Motor neuron (in vitro differentiated cells): ENCODE measurements around the gene DGCR8. TPM values are rescaled to one million over a fixed set of nuclear protein-coding genes. Genes with fewer than 3 reads are reported as not detected.

Experiments
- ATAC-seq, 8 experiments: fragments of 200-7000 bp; cut with Tn5 transposase; replicated peaks in 6 of 8; 2 replicates each; pipeline ENCODE4 v1.8.0; 2021; ENCODE audit warnings: mild to moderate bottlenecking in 8 of 8, moderate library complexity in 8 of 8
- H3K27ac ChIP-seq, 2 donors: fragments of 250-450 bp; sonication (Bioruptor Pico); 2 replicates each; pipeline ENCODE4 v1.9.0; 2021; ENCODE audit warnings: antibody characterized with exemption in 2 of 2, mild to moderate bottlenecking in 2 of 2, moderate library complexity in 1 of 2
- H3K4me1 ChIP-seq, 2 donors: fragments of 250-450 bp; sonication (Bioruptor Pico); replicated peaks in 1 of 2; 2 replicates each; pipeline ENCODE4 v1.6.1; 2021; ENCODE audit warnings: antibody characterized with exemption in 2 of 2, mild to moderate bottlenecking in 2 of 2, moderate library complexity in 1 of 2
- H3K4me3 ChIP-seq, 5 donors: fragments of 250-450 bp; sonication (Bioruptor Pico); 2 replicates each; pipeline ENCODE4 v1.9.0; 2021; ENCODE audit warnings: antibody characterized with exemption in 5 of 5, mild to moderate bottlenecking in 5 of 5, moderate library complexity in 4 of 5
- WGBS, 10 experiments: fragments of 450-650 bp; shearing (Covaris generic); methylation state at CpG; one replicate each; pipeline ENCODE4 v1.0.0; 2022; 5-methylcytosine and 5-hydroxymethylcytosine counted together
- in situ Hi-C, 9 experiments: fragments of 400-800 bp; cut with MboI; loops; one replicate each; pipeline ENCODE4 v1.15.0; 2021; ENCODE audit warnings: low sequenced_read_pairs in 9 of 9, low pct_unique_long_range_greater_than_20kb in 2 of 9; ENCODE audit not compliant: unreplicated experiment in 9 of 9
- total RNA-seq, 8 experiments: library from RNA; unstranded; fragments of 300-600 nt; gene quantifications; 2 replicates each; pipeline versions ENCODE4 v1.2.3 to v1.2.4, GENCODE V29; 2022

DGCR8 gene
- total RNA-seq: 10 to 100 TPM; 10.9 to 51.6 (median 20.2) TPM

DNA sequence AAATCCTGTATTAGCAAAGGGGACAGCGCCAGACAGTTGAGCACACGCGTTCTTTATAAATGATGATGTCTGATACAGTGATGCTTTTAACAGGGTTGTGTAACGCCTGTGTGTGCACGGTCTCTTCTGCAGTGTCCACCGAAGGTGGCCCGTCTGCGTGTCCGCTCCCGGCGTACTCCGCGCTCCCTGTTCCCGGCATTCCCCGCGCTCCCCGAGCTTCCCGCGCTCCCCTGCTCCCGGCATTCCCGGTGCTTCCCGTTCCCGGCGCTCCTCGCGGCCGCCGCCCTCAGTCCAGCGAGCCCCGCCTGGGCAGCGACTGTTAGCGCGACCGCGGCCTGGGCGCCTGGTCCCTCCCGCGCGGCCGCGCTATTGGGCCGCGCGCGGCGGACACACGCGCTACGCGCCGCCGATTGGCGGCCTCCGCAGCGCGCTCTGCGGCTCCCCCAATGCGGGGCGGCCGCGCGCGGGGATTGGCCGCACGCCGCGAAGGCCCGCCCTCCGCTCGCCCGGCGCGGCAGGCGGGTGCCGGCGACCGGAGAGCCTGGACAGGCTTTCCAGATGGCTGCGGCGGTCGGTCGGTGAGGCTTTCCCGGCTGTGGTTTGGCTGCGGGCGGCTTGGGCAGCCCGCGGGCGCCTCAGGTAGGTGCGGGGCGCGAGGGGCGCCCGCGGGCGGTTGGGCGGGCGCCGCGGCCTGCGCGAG is at the start of gene DGCR8:
TSS of gene DGCR8 (plus strand) at position 497 of the 700 bp plus-strand sequence. CDS start 5,723 bp downstream, outside the sequence.
- ATAC-seq: peak; percentile 80 to 95 (median 89)
- Histone ChIP-seq H3K4me1 (peaks cover 40 to 43% of the 10 kb centered on the region in 2 donors), H3K4me3 (peak within 1 kb of the TSS; percentile 83 to 95 (median 92)), H3K27ac (peak within 1 kb of the TSS; percentile 98)
- in situ Hi-C loops: no loop called here
- 0 to 7% (median 0%) methylated on average over 3 to 8 of the region's 100 CpGs; no CpG with 5 or more reads in 7 of the 10 experiments for WGBS, 10 experiments

- 60 to 100% (median 92%) methylated on average over 1 to 3 of the region's 16 CpGs; no CpG with 5 or more reads in 5 of the 10 experiments for WGBS, 10 experiments
- H3K4me1 ChIP-seq: no peaks in the 10 kb centered on the region
- ATAC-seq: no peak
Observed at GRCh38 chr22:20031732-20032406, 48.2 kb upstream of the DGCR8 start.

GRCh38 chr22:20032407-20032991 is 47.5 kb upstream of the DGCR8 start:
- no peak for ATAC-seq
- Histone ChIP-seq H3K4me1 (no peaks in the 10 kb centered on the region), H3K27ac (no peak overlapping the region), H3K4me3 (no peak overlapping the region)
- 90 to 100% (median 100%) methylated on average over 1 to 4 of the region's 7 CpGs; no CpG with 5 or more reads in 7 of the 10 experiments for whole genome bisulfite sequencing, 10 experiments
- in situ Hi-C loops: loop anchor here in 1 of 9 experiments (25.0 kb wide), 1 partner anchor 105 kb away; the partner anchor contains the start of gene ZDHHC8

More at GRCh38 chr22:20031732-20032406, 48.2 kb upstream of the DGCR8 start:
- in situ Hi-C loops: loop anchor here in 1 of 9 experiments (25.0 kb wide), 1 partner anchor 105 kb away; the partner anchor contains the start of gene ZDHHC8
- no peak overlapping the region for H3K4me3 ChIP-seq
- no peak overlapping the region for H3K27ac ChIP-seq

GRCh38 chr22:20033045-20033706 is 46.9 kb upstream of the DGCR8 start:
- H3K4me1 ChIP-seq: peaks cover 0 to 3% of the 10 kb centered on the region in 2 donors
- no peak overlapping the region for H3K4me3 ChIP-seq
- WGBS, 10 experiments: no CpG with 5 or more reads among the region's 14 CpGs
- H3K27ac ChIP-seq: no peak overlapping the region
- in situ Hi-C loops: loop anchor here in 1 of 9 experiments (25.0 kb wide), 1 partner anchor 104 kb away; the partner anchor contains the start of gene ZDHHC8
- no peak for ATAC-seq

GRCh38 chr22:20034143-20034542 is 45.9 kb upstream of the DGCR8 start:
- no peak overlapping the region for H3K27ac ChIP-seq
- H3K4me3 ChIP-seq: no peak overlapping the region
- in situ Hi-C loops: loop anchor here in 1 of 9 experiments (25.0 kb wide), 1 partner anchor 103 kb away; the partner anchor contains the start of gene ZDHHC8
- ATAC-seq: no peak
- peaks cover 0 to 5% of the 10 kb centered on the region in 2 donors for H3K4me1 ChIP-seq
- WGBS, 10 experiments: 0 to 83% (median 74%) methylated on average over 1 to 5 of the region's 5 CpGs; no CpG with 5 or more reads in 3 of the 10 experiments

DNA sequence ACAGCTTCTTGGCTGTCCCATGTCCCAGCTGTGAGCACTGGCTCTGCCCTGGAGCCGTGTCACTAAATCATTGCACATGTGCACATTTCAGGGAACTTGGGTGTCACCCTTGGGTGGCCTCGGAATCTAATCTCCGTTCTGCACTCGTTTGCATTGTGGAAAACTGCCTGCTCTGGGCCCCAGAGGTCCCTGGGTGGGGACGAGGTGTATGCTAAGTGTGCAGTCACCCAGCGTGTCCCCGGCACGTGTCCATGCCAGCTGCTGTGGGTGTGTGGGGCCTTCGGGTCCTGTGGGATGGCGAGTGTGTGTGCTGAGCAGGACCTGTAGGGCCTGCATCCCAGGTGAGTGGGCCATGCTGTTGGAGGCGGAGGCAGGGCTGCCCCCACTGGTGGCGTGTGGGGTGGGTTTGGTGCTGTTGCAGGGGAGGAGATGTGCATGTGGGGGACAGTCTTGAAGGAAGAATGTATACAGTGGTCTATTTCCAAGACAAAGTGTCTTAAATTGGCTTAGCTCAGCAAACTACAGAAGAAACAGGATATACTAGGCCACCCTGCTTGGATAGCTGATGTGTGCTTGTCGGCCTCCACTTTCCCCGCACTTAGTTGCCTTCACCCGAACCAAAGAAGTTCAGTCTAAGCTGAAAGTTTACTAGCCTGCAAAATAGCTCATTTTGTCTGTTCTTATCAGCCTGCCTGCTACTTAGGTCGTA is 44.5 kb upstream of the DGCR8 start:
- peak in 3 of 8 experiments; percentile 64 to 80 (median 67) for ATAC-seq

GRCh38 chr22:20036084-20036482 is 44.0 kb upstream of the DGCR8 start:
- in situ Hi-C loops: loop anchor here in 1 of 9 experiments (25.0 kb wide), 1 partner anchor 101 kb away; the partner anchor contains the start of gene ZDHHC8
- ATAC-seq: no peak
- peaks cover 0 to 5% of the 10 kb centered on the region in 2 donors for H3K4me1 ChIP-seq
- 80 to 100% (median 90%) methylated on average over 1 to 10 of the region's 10 CpGs; no CpG with 5 or more reads in 2 of the 10 experiments for WGBS, 10 experiments
- no peak overlapping the region for H3K4me3 ChIP-seq
- H3K27ac ChIP-seq: no peak overlapping the region

More for the DNA sequence above, 44.5 kb upstream of the DGCR8 start:
- 47 to 100% (median 83%) methylated on average over 1 to 5 of the region's 16 CpGs; no CpG with 5 or more reads in 2 of the 10 experiments for WGBS, 10 experiments
- in situ Hi-C loops: loop anchor here in 1 of 9 experiments (25.0 kb wide), 1 partner anchor 102 kb away; the partner anchor contains the start of gene ZDHHC8
- Histone ChIP-seq H3K4me1 (peaks cover 0 to 5% of the 10 kb centered on the region in 2 donors), H3K4me3 (no peak overlapping the region), H3K27ac (peak overlapping the region in 1 of 2 donors; percentile 37)

DNA sequence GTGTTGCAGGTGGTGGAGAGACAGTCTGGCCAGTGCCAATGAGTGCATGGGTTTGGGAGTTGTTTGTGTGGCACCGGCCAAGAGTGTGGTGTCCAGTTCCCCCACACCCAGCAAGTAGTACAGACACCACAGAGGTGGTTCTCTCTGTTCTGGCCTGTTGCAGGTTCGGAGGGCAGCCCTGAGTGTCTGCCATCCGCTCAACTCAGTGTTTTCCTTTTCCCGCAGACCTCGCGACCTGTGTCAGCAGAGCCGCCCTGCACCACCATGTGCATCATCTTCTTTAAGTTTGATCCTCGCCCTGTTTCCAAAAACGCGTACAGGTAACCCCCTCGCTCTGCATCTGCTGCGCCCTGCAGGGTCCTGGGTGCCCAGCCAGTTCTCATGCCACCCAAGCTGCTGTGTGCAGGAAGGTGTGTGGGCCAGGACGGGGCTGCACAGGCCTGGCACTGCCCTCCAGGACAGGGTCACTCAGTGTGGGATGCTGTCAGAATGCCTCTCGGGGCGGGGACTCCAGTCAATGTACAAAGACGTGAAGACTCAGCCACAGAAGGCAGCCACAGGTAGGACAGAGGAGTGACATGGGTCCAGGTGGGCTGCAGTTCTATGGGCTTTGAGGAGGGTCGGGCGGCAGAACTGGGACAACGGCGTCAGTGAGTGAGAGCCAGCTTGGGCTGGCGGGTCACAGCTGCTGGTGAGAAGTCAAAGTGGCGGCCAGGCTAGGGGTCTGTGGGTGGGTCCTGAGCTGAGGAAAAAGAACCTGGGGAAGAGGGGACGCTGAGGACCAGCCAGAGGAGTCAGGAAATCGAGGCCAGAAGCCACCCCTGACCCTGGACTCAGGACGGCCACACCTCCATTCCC is 43.3 kb upstream of the DGCR8 start:
- WGBS, 10 experiments: 80 to 100% (median 85%) methylated on average over 1 to 3 of the region's 25 CpGs; no CpG with 5 or more reads in 6 of the 10 experiments
- peaks cover 0 to 5% of the 10 kb centered on the region in 2 donors for H3K4me1 ChIP-seq
- no peak for ATAC-seq
- no peak overlapping the region for H3K4me3 ChIP-seq
- in situ Hi-C loops: loop anchor here in 1 of 9 experiments (25.0 kb wide), 1 partner anchor 101 kb away; the partner anchor contains the start of gene ZDHHC8
- no peak overlapping the region for H3K27ac ChIP-seq

DNA sequence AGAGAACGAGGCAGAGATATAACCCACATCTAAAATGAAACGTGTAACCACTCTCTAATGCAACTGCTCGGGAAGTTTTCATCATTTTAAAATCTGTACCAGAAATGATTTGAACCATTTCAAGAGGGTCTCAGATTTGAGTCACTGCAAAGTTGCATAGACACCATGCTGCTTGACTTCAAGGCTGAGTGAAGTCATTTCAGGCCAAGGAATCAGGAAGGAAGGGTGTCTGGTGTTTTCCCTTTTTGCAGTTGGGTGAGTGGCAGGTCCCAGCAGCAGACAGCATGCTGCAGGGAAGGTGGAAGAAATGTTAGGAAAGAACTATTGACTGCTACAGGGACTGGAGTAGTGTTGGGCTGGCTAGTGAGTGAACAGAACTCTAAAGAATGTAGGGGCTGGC is 42.6 kb upstream of the DGCR8 start:
- Histone ChIP-seq H3K4me1 (peaks cover 0 to 5% of the 10 kb centered on the region in 2 donors), H3K4me3 (no peak overlapping the region), H3K27ac (no peak overlapping the region)
- no peak for ATAC-seq
- in situ Hi-C loops: loop anchor here in 1 of 9 experiments (25.0 kb wide), 1 partner anchor 100 kb away; the partner anchor contains the start of gene ZDHHC8
- WGBS, 10 experiments: 84 to 94% (median 86%) methylated on average over 2 to 3 of the region's 3 CpGs; no CpG with 5 or more reads in 7 of the 10 experiments

GRCh38 chr22:20038574-20038973 is 41.5 kb upstream of the DGCR8 start:
- Histone ChIP-seq H3K27ac (no peak overlapping the region), H3K4me3 (no peak overlapping the region), H3K4me1 (peaks cover 0 to 5% of the 10 kb centered on the region in 2 donors)
- ATAC-seq: no peak
- in situ Hi-C loops: loop anchor here in 1 of 9 experiments (25.0 kb wide), 1 partner anchor 99 kb away; the partner anchor contains the start of gene ZDHHC8
- WGBS, 10 experiments: 60 to 80% (median 78%) methylated on average over 1 to 5 of the region's 7 CpGs; no CpG with 5 or more reads in 7 of the 10 experiments
